GM21786 (cell line): ENCODE results near the gene TMC8.
"Not testable (repeated sequence)": the region's sequence is repeated elsewhere in the genome, so short reads cannot be mapped to it uniquely, and the experiment has no call there.

ENCODE experiments used
- ATAC-seq: cut with Tn5 transposase; IDR thresholded peaks from one replicate; pipeline ENCODE4 v1.9.1; 2021; ENCODE audit not compliant: unreplicated experiment

The TMC8 gene

GRCh38 chr17:78154903-78155811 lies 24.6 kb downstream of the TMC8 start:
- peak; percentile 49 for ATAC-seq

GRCh38 chr17:78159575-78160158 lies 29.1 kb downstream of the TMC8 start:
- no peak for ATAC-seq

DNA sequence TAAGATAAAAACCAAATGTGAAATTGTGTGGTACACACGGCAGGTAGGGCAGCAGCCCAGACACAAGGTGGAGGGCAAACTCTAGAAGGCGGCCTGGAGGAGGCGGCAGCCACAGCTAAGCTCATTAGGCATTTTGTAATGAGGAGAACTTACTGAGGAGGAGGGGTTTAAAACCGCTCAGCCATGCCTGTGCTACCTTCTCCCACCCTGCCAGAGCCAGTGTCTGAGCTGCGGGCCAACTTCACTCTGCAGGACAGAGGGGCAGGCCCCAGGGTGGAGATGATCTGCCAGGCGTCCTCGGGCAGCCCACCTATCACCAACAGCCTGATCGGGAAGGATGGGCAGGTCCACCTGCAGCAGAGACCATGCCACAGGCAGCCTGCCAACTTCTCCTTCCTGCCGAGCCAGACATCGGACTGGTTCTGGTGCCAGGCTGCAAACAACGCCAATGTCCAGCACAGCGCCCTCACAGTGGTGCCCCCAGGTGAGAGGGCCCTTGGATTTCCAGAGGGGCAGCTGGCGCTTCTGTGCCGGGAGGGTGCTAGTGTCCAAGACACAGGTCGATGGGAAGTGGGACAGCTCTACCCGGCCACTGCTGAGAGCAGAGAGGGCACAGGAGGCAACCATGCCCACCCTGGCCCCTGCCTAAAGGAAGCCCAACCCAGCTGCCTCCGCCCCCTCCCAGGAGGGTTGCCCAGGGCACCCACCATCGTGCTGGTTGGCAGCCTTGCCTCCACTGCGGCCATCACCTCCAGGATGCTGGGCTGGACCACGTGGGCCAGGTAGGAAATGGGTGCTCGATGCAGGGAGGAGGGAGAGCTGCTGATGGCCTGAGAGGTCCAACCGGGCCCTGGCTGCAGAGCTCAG lies 33.5 kb downstream of the TMC8 start:
- no peak for ATAC-seq

- ATAC-seq: no peak
Observed at GRCh38 chr17:78164748-78165607, 34.4 kb downstream of the TMC8 start.

GRCh38 chr17:78166416-78166815 lies 35.8 kb downstream of the TMC8 start:
- ATAC-seq: no peak

DNA sequence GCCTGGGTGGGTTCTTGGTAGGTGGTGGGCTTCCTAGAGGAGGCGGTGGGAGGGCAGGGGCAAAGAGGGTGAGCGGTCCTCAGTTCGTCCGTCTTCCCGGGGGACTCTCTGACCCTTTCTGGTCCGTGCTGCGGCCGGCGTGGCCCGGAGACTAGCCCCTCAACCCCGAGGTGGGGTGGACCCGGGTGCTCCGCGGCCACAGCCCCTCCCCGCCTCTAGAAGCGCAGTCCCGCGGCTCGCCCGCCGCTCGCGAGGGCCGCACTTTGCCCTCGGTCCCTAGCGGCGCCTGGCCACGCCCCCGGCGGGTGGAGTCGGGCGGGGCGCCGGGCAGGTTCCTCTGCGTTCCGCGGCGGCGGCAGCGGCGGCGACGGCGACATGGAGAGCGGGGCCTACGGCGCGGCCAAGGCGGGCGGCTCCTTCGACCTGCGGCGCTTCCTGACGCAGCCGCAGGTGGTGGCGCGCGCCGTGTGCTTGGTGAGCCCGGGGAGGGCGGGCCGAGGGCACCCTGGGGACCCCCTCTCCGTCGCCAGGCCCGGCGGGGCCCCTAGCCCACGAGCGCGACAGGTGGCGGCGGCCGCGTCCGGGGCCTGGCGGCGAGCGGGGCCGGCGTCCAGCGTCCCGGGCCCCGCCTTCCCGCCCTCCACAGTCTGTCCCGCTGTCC lies 37.8 kb downstream of the TMC8 start, which contains the start of gene SYNGR2:
TSS of gene SYNGR2 (plus strand) at position 340 of the 661 bp plus-strand sequence. CDS start at position 376, 36 bp downstream.
- ATAC-seq: peak; percentile 36

GRCh38 chr17:78168903-78169793 lies 38.6 kb downstream of the TMC8 start:
- ATAC-seq: no peak

GRCh38 chr17:78170692-78171590 lies 40.4 kb downstream of the TMC8 start:
- no peak for ATAC-seq

DNA sequence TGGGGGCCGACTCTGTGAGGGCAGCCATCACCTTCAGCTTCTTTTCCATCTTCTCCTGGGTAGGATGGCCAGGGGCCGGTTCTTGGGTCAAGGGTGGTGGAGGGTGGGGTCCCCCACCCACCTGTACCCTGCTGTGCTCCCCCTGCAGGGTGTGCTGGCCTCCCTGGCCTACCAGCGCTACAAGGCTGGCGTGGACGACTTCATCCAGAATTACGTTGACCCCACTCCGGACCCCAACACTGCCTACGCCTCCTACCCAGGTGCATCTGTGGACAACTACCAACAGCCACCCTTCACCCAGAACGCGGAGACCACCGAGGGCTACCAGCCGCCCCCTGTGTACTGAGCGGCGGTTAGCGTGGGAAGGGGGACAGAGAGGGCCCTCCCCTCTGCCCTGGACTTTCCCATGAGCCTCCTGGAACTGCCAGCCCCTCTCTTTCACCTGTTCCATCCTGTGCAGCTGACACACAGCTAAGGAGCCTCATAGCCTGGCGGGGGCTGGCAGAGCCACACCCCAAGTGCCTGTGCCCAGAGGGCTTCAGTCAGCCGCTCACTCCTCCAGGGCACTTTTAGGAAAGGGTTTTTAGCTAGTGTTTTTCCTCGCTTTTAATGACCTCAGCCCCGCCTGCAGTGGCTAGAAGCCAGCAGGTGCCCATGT lies 41.1 kb downstream of the TMC8 start:
- ATAC-seq: not testable (repeated sequence)

GRCh38 chr17:78172249-78173051 lies 41.9 kb downstream of the TMC8 start:
- no peak for ATAC-seq

DNA sequence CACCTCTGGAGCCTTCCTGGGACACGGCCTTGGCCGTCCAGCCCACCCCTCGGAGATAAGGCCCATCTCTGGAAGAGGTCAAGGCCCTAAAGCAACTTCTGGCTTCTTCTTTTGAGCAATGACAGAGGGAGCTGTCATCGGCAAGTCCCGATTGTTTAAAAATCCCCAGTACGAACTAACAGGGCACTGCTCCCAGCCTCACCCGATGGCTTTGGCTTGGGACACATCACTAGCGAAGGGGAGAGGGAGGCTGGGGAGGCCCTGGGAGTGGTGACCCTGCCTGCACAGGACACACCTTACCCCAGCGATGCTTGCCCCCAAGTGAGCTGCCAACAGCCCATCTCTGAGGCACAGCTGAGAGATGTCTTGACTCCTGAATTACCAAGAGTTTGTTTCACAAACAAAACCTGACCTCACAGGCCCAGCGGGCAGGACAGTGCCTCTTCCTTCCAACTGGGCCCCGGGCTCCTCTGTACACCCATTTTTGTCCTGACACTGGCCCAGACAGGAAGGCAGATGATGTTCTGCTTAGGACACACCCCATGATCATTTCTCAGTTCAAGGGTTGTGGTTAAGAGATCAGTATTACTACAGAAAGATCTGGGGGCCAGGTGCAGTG lies 42.6 kb downstream of the TMC8 start:
- ATAC-seq: peak; percentile 51

- ATAC-seq: no peak
Observed at GRCh38 chr17:78174346-78174869, 43.8 kb downstream of the TMC8 start.

- no peak for ATAC-seq
Observed at GRCh38 chr17:78174870-78175642, 44.5 kb downstream of the TMC8 start.

DNA sequence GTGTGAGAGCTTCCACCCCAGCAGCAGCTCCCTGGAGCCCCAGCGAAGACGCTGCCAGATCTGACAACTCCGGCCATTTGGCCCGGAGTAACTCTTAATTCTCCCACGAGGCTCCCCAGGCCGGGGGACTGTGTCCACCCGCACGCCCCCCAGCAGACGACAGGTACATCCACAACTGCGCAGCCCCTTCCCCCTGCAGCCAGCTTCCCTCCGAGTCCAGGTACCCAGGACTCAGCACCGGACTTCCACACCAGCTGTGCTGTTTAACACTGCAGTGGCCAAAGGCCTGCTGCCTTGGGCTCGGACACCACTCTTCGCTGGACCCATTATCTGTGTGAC lies 45.0 kb downstream of the TMC8 start:
- ATAC-seq: no peak

GRCh38 chr17:78176548-78177025 lies 46.0 kb downstream of the TMC8 start:
- ATAC-seq: no peak
